PFSK-1 (cell line): ENCODE results near the gene AMELY.

Source experiments
- FOXP2 ChIP-seq: optimal IDR thresholded peaks from 2 replicates; pipeline ENCODE3; 2011; ENCODE audit warnings: borderline replicate concordance, control low read depth, inconsistent platforms; ENCODE audit not compliant: insufficient read depth; ENCODE audit errors: extremely low read length, extremely low read depth
- POLR2AphosphoS5 ChIP-seq: IDR thresholded peaks from 2 replicates; pipeline ENCODE4 v1.6.1; 2012; ENCODE audit warnings: low read depth, mild to moderate bottlenecking, control low read depth, low read length, moderate library complexity
- SIN3A ChIP-seq: IDR thresholded peaks from 2 replicates; pipeline ENCODE4 v1.6.1; 2012; ENCODE audit warnings: mild to moderate bottlenecking, low read length, moderate library complexity, borderline replicate concordance; ENCODE audit not compliant: insufficient read depth
- TAF1 ChIP-seq: IDR thresholded peaks from 2 replicates; pipeline ENCODE4 v1.6.1; 2012; ENCODE audit warnings: low read length, control low read depth, borderline replicate concordance; ENCODE audit not compliant: insufficient read depth
- TF ChIP-seq, protein P1 (sequence below), 2 experiments: IDR thresholded peaks; 2 replicates each; pipeline versions ENCODE4 v1.6.1 to v1.8.0; 2011 to 2012; ENCODE audit warnings: low read depth in 2 of 2, low read length in 2 of 2, control low read depth in 1 of 2, inconsistent platforms in 1 of 2, mild to moderate bottlenecking in 1 of 2, moderate library complexity in 1 of 2; ENCODE audit not compliant: insufficient read depth in 1 of 2

AMELY gene

DNA sequence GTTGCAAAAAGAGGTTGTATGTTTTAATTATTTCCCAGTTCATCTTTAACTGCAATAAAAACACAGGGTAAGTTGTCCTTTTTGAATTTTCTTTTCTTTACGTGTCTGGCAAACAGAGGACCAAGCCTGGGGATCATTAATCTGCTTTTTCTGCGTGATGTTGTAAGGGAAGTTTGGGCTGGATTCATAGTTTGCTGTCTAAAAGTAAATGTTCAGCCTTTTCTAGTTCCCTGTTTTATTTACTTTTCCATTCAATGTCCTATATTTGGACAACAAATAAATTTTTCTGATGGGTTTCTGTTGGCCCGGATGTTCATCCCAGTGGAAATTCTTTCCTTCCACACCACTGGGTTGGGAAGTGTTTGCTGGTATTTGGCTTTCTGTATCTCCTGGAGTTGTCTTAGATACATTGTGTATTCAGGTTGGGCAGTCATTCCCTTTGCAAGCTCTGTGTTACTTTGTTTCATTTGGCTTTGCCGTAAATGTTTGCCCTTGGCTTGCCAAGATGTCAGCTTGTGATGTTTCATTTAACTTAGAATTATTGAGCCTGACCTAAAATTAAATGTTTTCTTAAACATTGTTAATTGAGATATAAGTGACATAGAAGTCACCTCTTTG is 20.3 kb upstream of the AMELY start:
- TF ChIP-seq, protein P1, sequence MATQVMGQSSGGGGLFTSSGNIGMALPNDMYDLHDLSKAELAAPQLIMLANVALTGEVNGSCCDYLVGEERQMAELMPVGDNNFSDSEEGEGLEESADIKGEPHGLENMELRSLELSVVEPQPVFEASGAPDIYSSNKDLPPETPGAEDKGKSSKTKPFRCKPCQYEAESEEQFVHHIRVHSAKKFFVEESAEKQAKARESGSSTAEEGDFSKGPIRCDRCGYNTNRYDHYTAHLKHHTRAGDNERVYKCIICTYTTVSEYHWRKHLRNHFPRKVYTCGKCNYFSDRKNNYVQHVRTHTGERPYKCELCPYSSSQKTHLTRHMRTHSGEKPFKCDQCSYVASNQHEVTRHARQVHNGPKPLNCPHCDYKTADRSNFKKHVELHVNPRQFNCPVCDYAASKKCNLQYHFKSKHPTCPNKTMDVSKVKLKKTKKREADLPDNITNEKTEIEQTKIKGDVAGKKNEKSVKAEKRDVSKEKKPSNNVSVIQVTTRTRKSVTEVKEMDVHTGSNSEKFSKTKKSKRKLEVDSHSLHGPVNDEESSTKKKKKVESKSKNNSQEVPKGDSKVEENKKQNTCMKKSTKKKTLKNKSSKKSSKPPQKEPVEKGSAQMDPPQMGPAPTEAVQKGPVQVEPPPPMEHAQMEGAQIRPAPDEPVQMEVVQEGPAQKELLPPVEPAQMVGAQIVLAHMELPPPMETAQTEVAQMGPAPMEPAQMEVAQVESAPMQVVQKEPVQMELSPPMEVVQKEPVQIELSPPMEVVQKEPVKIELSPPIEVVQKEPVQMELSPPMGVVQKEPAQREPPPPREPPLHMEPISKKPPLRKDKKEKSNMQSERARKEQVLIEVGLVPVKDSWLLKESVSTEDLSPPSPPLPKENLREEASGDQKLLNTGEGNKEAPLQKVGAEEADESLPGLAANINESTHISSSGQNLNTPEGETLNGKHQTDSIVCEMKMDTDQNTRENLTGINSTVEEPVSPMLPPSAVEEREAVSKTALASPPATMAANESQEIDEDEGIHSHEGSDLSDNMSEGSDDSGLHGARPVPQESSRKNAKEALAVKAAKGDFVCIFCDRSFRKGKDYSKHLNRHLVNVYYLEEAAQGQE (IDR thresholded peaks at IDR 0.05; ENCODE audit: insufficient read depth in 1 of 2, low read depth in 2 of 2, low read length in 2 of 2), result no peak
- TF ChIP-seq TAF1 (no peak), FOXP2 (no peak), SIN3A (no peak), POLR2AphosphoS5 (no peak)

DNA sequence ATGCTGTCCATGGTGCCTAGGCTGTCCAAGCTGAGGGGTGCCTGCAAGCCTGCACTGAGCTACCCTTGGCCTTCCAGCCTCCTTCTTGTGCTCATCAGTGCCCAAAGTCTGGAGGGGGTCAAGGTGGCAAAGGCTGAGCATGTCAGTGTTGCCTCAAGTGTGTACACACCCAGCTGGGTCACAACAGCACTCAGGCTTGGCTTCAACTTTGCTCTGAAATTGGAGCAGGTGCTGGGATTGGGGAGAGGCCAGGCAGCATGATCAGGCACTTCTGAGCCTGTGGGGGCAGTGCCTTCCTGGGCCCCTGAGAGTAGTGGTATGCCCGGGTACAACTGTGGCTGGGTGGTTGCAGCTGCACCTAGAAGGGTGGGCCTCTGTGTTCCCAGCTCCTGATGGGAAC is 17.7 kb upstream of the AMELY start:
- no peak for TF ChIP-seq SIN3A
- TF ChIP-seq TAF1, result no peak
- TF ChIP-seq POLR2AphosphoS5, result no peak
- no peak for TF ChIP-seq FOXP2
- TF ChIP-seq, protein P1 (IDR thresholded peaks at IDR 0.05; ENCODE audit: insufficient read depth in 1 of 2, low read depth in 2 of 2, low read length in 2 of 2), result no peak

DNA sequence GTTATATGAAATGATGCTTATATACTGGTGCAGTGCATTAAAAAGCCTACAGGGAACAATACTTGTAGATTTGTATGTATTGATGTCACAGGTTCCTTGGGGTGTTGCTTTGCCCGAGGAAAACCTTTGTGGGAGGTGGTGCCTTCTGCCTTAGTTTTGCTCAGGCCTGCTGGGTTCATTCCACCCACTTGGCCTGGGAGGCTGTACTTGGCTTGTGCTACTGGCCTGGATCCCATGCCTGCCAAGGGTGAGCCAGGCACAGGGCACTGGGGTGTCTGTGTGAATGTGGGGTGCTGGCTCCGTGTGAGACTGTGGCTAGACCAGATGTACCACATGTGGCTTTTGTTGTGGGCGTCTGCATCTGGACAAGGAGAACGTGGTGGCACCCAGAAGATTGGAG is 16.7 kb upstream of the AMELY start:
- TF ChIP-seq, protein P1 (IDR thresholded peaks at IDR 0.05; ENCODE audit: insufficient read depth in 1 of 2, low read depth in 2 of 2, low read length in 2 of 2), result no peak
- TF ChIP-seq TAF1, result no peak
- TF ChIP-seq SIN3A, result no peak
- no peak for TF ChIP-seq FOXP2
- TF ChIP-seq POLR2AphosphoS5, result no peak

DNA sequence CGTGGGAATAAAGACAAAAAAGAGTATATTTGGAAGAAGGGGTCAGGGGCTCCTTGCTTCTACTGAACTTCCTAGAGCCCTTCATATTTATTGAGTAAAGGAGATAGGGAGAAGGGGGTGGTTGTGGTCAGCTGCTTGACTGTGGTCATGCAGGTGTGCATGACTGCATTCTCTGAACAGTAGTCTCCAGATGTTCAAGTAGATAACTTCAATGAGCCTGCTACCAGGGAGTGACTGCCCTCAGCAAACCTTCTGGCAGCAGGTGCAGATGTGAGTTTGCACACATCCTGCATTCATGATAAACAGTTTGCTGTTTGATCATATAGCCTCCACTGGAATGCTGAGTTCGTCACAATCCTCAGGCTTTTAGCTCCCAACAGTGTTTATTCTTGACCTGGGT is 9.5 kb upstream of the AMELY start:
- TF ChIP-seq FOXP2, result no peak
- TF ChIP-seq, protein P1 (IDR thresholded peaks at IDR 0.05; ENCODE audit: insufficient read depth in 1 of 2, low read depth in 2 of 2, low read length in 2 of 2), result no peak
- no peak for TF ChIP-seq TAF1
- no peak for TF ChIP-seq SIN3A
- no peak for TF ChIP-seq POLR2AphosphoS5

DNA sequence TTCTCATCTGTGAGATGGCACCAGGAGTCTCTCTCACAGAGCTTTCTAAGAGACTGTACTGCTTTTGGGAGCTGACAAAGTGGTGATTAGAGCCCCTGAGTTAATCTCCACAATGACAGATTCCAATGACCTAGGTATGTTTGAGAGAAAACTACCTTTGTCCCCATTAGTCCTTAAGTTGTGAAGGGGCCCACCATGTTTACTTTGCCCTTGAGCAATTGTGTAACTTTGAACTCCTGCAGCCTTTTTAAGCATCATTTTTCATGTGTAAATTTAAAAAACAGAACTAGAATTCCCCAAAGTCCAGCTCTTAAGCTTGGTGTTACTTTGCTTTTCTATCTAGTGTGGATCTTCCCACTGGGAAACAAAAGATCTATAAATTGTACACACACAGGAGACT is 1.8 kb upstream of the AMELY start:
- no peak for TF ChIP-seq TAF1
- TF ChIP-seq, protein P1 (IDR thresholded peaks at IDR 0.05; ENCODE audit: insufficient read depth in 1 of 2, low read depth in 2 of 2, low read length in 2 of 2), result no peak
- TF ChIP-seq POLR2AphosphoS5, result no peak
- no peak for TF ChIP-seq FOXP2
- no peak for TF ChIP-seq SIN3A
